NCI-H2029 (cell line): ENCODE measurements around the gene POLR2L.

Experiments
- DNase-seq: peaks from one replicate; lab custom pipeline; 2025; lab: John Stamatoyannopoulos, UW

The POLR2L gene

DNA sequence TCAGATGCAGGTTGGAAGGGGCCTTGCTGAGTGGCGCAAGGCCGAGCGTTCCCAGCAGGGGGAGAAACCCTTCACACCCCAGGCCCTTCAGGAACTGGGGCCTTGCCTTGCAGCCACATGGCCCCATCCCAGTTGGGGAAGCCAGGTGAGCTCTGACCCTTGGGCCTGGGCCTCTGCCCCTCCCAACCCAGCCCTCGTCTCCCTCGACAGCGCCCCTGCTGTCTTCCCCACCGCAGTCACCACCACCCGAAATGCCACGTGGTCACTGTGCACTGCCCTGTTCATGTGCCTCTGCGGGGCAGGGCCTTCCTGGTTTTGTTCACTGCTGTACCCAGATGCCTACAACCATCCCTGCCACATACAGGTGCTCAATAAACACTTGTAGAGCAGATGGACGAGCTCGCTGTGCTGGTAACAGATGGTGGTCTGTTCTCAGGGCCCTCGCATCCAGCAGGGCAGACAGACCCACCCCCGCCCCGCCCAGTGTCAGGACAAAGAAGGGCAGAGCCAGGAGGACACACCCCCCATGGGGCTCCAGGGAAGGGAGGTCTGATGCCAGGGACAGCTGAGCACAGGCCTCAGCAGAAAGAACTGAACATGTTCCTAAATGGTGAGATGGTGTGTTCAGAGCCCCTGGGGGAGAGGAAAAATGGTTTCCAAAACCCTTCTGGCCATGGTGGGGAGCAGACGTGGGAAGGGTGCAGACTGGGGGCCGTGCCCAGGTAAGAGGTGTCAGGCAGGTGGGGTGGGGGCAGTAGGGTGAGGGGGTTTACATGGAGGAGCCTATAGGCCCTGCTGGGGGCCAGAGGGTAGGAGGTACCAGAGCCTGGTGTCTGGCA lies 3.7 kb downstream of the POLR2L start:
- DNase-seq: no peak

DNA sequence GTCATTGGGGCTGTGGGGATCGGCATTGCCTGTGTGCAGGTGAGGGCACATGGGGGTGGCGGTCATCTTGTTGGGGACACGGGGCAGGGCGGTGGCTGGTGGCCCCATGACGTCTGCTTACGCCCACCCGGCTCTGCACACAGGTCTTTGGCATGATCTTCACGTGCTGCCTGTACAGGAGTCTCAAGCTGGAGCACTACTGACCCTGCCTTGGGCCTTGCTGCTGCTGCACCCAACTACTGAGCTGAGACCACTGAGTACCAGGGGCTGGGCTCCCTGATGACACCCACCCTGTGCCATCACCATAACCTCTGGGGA lies 4.4 kb downstream of the POLR2L start:
- no peak for DNase-seq

DNA sequence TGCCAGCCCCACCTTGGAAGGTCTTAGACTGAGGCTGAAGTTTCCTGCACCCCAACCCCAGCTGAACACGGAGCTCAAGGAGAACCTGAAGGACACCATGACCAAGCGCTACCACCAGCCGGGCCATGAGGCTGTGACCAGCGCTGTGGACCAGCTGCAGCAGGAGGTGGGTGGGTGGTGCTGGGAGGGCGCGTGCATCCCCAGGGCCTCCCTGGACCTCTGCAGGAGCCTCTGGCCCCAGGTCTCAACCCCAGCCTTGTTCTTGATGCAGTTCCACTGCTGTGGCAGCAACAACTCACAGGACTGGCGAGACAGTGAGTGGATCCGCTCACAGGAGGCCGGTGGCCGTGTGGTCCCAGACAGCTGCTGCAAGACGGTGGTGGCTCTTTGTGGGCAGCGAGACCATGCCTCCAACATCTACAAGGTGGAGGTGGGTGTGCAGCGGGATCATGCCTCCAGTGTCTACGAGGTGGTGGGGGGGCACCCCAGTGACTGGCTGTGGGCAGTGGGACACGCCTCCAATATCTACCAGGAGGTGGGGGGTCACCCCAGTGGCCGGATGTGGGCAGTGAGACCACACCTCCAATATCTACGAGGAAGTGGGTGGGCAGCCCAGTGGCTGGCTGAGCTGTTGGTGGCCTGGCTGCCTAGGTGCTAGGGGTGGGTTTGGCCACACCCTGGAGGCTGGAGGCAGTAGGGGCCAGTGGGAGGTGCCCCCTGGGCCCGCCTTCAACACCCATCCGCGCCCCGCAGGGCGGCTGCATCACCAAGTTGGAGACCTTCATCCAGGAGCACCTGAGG lies 4.9 kb downstream of the POLR2L start:
- no peak for DNase-seq

DNA sequence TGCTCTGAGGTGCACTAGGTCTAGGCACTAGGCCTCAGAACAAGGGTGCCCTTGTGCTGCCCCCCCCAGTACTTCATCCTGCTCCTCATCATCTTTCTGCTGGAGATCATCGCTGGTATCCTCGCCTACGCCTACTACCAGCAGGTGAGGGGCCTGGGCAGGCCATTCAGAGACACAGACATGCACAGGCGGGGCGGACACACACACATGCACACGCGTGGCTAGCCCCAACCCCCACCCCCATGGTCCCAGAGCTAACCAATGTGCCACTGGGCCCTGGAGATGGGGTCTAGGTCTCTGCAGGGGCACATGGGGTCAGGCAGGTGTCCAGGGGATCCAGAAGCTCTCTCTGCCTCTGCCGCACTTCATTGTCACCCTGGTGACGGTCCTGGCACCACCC lies 5.6 kb downstream of the POLR2L start:
- DNase-seq: no peak

DNA sequence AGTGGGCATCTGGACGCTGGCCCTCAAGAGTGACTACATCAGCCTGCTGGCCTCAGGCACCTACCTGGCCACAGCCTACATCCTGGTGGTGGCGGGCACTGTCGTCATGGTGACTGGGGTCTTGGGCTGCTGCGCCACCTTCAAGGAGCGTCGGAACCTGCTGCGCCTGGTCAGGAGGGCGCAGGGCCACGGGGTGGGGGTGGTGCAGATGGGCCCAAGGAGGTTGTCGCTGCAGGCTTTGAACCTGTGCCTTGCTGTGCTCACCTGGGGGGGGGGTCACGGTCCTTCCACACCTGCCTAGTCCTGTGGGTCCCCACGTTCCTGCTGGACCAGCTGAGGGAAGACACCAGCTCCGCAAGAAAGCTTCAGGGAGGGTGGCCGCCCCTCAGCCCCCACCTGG lies 6.1 kb downstream of the POLR2L start:
- no peak for DNase-seq

DNA sequence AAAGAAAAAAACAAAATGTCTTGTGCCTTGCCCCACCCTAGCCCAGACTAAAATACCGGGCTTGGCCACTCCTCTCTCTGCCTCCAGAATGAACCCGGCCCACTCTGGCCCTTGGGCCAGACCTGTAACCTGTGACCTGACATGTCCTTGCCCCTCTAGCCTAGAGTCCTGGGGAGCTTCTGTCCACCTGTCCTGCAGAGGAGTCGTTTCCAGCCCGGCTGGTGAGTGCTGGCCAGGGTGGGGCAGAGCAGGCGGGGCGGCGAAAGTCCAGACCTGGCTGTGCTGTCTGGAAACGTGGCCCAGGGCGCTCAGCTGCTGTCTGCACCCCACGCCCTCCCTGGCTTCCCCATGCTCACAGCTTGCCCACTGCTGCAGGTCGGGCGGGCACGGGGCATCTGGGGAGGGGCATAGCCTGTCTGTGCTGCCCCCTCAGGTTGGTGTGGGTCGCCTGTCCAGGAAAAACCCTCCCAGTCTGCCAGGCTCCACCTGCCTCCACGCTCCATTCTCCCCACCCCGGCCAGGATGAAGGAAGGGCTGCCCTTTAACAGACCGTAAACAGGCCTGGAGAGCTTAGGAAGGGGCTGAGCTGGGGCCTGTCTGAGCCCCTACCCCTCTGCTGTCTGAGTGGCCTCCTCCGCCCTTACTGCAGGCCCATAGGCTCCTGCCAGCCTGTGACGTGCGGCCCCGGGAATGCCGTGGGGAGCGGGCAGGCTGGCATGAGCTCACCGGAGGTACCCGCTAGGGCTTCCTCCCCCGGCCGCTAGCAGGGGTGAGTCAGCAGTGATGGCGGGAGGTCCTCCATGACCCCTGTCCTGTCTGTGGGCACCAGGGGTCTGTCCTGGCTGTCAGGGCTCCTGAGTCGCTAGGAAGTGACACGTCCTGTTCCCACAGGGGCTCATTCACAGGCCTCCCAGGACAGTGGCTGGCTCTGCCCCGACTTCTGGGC lies 7.7 kb downstream of the POLR2L start:
- no peak for DNase-seq

DNA sequence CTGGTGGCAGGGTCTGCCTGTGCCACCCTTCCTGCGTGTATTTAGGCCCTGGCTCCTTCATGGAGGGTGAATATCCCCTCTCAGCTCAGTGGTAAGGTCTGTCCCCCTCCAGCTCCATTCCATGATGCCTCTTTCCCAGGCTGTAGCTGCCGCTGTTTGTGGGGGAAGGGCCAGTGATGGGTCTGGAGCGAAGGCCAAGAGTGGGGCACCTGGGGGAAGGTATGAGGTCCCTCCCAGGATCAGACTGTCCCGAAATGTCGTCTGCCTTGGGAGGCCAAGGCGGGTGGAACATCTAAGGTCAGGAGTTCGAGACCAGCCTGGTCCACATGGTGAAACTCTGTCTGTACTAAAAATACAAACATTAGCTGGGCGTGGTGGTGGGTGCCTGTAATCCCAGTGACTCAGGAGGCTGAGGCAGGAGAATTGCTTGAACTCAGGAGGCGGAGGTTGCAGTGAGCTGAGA lies 8.4 kb downstream of the POLR2L start:
- no peak for DNase-seq

DNA sequence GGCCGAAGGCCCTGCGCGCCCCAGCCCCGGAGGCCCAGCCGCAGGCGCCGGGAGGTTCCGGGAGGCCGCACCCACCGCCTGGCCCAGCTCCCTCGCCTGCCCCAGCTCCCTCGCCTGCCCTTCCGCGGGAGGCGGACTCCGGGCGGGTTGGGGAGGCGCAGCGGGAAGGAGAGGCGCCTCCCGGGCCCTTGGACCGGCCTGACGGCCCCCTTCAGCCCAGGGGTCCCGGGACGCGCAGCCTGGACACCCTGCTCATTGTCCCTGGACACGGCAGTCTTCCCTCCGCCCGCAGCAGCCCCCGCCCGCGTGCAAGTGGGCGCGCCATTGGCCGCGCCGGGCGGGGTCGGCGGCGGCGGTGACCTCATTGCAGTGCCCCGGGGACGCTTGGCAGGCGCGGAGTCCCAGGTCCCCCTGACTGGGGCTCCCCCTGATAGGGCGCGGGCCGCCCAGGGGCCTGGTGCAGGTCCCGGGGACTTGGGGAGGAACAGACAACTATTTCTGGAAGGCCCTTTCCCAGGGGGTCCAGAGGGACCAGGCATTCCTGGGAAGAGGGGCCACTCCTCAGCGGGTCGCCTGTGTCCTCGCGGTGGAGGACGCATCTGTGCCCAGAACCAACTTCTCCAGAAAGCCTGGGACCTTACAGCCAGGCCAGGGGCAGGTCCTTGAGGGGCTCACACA lies 9.1 kb downstream of the POLR2L start:
- no peak for DNase-seq

DNA sequence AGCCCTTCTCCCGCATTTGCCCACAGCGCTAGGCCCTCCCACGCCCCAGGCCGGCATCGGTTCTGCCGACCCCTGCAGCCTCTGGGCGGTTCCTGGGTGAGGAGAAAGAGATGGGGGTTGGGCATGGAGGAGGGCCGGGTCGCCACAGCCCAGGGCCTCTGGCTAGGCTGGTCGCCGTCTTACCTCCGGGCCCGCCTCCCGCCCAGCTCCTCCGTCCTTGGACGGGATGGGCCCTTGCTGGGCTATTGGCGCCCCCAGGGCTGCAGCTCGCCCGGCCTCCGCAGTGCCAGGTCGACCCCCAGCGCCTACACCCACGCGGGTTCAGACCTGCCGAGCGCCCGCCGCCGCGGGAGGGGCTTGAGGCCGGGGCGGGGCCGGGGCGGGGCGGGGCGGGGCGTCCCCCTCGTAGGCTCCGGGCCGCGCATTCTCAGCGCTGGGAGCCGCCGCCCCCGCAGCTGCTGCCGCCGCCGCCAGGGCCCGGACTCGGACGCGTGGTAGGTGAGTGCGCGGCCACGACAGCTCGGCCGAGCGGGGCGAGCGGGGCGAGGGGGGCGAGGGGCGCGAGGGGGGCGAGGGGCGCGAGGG lies 9.7 kb downstream of the POLR2L start, which contains the start of gene CD151:
CD151 (plus strand) TSS at position 424 of the 585 bp plus-strand sequence. CDS start 3,118 bp downstream, outside the sequence.
- DNase-seq: no peak

DNA sequence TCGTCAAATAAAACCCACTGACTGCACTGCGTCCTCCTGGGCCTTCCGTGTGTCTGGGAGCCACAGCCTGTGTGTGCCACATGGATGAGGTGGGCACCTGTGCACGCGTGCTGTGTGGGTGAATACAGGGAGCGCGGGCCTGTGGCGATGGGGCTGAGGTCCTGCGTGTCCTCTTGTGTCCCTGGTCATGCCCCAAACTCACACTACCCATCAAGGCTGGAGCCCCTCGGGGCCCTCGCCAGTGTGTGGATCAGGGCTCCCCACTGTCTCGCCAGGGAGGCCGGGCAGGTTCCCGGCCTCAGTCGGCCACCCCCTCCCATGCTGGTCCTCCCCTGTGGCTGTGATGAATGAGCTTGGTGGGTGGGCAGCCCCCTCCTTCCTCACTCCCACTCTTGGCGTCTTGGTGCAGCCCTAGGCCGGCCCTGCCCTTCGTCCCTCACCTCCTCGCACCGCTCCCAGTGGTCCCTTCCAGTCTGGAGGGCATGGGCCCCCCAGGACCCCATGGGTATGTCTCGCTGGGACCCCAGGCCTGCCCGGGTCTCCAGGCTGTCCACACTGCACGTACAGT lies 10.3 kb downstream of the POLR2L start:
- DNase-seq: no peak

DNA sequence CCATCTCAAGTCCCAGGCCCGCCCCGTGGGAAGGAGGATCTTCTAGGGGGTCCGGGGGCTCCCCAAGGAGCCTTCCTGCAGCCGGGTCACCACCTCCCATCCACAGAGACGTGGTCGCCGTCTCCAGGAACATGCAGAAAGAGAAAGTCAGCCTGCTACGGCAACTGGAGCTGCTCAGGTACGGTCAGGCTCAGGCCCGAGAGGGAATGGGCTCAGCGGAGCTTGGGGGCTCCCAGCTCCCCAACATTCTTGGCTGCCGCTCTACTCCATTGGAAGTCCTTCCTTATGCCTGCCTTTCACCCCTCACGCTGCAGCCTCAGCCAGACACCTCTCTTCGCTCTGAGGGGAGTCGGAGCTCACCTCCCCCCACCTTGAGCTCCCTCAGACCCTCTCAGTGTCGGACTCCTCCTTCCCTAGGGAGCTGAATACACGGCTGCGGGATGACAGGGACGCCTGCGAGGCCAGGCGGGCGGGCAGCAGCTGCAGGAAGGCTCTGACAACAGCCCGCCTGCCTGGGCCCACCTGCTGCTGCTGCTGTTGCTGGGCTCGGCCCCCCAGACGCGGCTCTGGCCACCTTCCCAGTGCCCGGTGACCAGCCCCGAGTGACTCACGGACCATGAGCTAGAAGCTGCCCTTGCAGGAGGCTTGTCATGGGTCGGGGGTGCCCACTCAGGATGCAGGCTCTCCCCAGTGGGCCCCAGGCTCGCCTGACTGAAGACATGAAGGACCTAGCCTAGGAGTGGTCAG lies 11.0 kb downstream of the POLR2L start:
- no peak for DNase-seq

DNA sequence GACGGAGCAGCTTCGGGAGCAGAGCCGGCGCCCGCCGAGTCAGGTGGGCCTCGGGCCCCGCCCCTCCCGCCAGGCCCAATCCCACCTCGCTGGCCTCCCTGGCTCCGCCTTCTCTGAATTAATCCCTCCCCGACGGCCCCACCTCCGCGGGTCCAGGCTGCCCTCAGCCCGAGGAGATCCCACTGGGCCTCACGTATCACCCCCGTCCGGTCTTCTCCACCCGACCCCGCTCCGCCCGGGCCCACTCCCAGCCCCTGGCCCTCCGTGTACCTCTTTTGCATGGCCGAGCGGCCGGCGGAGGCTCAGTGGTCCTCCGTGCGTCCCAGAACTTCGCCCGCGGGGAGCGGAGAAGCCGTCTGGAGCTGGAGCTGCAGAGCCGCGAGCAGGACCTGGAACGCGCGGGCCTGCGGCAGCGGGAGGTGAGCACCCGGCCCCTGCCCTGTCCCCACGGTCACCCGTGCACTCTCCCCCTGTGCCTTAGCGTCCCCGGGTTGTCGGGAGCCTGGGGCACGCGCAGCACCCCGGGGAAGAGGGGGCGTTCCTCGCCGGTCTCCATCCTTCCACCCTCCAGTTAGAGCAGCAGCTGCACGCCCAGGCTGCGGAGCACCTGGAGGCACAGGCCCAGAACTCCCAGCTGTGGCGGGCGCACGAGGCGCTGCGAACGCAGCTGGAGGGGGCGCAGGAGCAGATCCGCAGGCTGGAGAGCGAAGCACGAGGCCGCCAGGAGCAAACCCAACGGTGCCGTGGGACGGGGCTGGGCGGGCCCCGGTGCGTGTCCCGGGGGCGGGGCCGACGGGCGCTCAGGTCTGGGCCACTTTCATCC lies 11.8 kb downstream of the POLR2L start:
- DNase-seq: peak; percentile 72

DNA sequence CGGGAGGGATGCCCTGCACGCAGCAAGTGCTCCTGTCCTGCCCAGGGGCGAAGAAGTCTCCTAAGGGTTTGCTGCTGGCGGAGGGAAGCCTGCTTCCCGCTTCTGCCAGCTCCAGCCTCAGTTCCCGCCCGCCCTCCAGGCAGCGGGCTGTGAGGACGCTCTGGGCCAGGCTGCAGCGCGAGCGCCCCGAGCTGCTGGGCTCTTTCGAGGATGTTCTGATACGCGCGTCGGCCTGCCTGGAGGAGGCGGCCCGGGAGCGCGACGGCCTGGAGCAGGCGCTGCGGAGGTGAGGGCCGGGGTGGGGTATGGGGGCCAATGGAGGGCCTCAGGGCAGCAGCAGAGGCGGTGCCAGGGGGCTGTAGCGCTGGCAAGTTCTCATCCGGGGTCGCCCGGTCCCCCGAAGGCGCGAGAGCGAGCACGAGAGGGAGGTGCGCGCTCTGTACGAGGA lies 12.5 kb downstream of the POLR2L start:
- no peak for DNase-seq

DNA sequence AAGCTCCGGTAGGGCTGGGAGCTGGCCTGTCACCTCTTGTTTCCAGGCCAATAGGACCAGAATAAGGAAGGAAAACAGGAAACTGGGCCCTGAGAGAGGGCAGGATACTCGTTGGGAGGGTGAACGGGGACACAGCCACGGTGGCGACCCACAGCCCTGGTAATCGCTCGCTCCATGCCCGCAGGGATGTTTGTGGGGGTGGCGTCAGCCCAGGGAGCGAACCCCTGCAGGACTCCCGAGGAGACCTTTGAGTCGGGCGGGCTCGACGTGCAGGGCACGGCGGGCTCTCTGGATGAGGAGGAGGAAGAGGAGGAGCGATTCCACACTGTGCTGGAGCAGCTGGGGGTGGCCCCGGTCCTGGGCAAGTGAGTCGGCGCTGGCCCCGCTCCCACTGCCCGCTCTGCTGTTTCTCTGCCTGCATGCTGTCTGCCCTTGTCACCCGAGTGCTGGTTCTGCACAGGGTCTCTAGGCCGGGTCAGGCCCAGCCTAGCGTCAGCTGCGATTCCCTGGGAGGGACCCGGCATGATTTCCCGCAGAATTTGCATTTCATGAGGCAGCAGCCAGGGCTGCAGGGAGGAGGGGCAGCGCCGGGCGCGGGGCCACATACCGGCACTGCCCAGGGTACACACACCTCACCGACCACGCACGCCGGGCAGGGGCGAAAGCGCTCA lies 13.0 kb downstream of the POLR2L start:
- DNase-seq: no peak

DNA sequence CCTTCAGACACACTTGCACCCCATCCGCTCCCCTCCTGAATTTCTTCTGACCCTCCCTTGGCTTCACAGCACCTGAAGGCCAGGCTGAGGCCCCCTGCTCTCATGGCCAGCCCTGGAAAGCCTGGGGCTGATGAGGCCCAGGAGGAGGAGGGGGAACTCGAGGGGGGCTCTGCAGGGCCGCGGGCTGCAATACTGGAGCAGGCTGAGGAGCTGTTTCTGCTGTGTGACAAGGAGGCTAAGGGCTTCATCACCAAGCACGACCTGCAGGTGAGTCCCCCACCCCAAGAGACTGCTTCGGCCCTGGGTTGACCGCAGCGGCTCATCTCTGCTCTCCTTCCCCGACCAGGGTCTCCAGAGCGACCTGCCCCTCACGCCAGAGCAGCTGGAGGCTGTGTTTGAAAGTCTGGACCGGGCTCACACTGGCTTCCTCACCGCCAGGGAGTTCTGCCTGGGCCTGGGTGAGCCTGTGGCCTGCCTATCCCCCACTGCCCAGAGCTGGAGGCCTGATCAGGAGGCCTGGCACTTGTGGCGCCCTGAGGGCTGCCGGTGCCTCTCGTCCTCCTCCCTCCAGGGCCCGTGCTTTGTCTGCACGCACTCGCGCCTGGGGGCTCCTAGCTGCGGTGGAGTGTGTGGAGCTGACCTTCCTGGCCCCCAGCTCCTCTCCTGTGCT lies 13.7 kb downstream of the POLR2L start:
- no peak for DNase-seq

DNA sequence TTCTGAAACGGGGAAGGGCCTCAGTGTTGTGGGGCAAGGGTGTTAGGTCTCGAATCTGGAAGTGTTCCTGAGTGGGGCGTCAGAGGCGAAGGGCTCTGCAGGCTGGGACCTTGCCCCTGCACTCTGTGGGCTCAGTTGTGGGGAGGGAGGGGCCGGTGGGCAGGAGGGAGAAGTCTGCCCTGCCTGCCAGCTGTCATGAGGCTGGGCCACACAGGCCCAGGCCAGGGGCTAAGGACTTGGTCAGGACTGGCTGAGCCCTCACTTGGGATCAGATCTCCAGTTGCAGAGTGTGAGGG lies 14.5 kb downstream of the POLR2L start, which contains the start of gene CRACR2B:
CRACR2B (plus strand) TSS at position 23 of the 296 bp plus-strand sequence. CDS start 689 bp downstream, outside the sequence.
- no peak for DNase-seq

DNA sequence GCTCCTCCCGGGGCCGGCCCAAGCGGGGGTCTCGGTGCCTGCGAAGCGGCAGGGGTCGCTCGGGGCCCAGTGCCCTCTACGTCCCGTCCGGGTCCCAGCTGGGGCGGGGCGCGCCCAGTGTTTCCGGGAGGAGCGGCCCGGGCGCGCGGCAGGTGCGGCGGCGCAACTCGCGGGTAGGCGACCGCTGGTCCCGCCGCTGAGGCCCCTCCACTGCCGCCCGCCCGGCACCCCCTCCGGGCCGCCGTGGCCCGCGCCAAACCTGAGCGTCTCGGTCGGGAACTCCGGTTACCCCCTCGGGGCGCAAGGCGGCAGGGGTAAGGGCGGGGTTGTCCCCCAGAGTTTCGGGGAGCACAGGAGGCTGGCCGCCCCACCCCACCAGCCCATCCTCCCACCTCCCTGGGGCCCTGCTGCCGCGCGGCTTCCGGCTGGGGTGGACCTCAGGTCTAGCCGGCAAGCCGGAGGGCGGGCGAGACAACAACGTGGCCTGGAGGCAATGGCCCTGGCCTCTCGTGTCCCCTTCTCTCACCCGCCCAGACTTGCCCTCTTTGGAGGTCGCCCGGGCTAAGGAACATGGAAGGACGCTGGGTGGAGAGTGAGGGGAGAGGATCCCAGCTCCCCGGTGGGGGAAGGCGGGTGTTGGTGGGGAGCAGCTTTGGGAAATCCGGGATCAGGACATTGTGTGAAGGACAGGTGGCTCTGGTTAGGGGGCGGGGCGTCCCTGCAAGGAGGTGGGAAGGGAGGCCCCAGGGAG lies 15.0 kb downstream of the POLR2L start:
- DNase-seq: no peak
